HG03045 (cell line): ENCODE data around the gene APOBEC2.

ENCODE experiments used
- ATAC-seq: cut with Tn5 transposase; IDR thresholded peaks from one replicate; pipeline ENCODE4 v1.9.1; 2021; ENCODE audit warnings: mild to moderate bottlenecking, moderate library complexity; ENCODE audit not compliant: unreplicated experiment

Gene APOBEC2

DNA sequence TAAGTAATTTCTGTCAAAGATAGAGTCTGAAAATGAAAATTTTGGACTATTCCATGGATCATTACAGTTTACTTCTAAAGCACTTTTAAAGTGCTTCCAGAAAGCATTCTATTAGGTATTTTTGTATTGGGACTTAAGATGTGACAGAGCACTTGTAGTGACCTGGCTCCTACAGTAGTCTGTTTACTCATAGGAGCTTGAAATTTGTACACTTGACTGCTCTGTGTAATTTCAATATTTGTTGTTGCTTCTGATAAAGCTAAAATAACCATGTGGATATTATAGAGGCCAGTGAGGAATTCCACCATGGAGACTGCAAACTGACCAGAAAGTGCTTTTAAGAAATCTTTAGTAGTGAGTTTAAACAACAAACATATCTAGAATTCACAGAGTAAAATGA lies 30.1 kb downstream of the APOBEC2 start:
- no peak for ATAC-seq

DNA sequence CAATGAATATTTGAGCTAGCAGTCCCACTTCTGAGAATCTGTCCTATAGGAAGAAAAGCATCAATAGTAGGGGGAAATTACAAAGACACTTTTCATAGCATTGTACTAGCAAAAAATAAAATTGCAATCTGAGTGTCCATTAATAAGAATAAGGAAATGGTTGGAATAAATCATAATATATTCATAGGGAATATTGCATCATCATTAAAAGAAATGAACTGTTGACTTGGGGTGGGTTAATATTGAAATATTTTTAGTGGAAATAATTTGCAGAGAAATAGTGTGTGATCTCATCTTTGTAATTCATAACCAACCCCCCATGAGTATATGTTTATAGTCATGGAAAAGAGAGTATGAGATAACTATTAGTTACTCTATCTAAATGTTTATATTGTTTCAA lies 32.2 kb downstream of the APOBEC2 start:
- ATAC-seq, result no peak

DNA sequence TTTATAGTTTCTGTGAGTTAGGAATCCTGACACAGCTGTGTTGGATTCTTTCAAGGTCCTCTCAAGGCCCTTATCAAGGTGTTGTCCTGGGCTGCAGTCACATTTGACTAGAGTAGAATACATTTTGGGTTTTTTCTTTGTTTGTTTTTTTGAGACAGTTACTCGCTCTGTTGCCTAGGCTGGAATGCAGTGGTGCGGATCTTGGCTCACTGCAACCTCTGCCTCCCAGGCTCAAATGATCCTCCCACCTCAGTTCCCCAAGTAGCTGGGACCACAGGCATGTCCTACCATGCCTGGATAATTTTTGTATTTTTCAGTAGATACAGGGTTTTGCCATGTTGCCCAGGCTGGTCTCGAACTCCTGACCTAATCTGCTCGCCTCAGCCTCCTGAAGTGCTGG lies 35.4 kb downstream of the APOBEC2 start:
- ATAC-seq, result no peak

DNA sequence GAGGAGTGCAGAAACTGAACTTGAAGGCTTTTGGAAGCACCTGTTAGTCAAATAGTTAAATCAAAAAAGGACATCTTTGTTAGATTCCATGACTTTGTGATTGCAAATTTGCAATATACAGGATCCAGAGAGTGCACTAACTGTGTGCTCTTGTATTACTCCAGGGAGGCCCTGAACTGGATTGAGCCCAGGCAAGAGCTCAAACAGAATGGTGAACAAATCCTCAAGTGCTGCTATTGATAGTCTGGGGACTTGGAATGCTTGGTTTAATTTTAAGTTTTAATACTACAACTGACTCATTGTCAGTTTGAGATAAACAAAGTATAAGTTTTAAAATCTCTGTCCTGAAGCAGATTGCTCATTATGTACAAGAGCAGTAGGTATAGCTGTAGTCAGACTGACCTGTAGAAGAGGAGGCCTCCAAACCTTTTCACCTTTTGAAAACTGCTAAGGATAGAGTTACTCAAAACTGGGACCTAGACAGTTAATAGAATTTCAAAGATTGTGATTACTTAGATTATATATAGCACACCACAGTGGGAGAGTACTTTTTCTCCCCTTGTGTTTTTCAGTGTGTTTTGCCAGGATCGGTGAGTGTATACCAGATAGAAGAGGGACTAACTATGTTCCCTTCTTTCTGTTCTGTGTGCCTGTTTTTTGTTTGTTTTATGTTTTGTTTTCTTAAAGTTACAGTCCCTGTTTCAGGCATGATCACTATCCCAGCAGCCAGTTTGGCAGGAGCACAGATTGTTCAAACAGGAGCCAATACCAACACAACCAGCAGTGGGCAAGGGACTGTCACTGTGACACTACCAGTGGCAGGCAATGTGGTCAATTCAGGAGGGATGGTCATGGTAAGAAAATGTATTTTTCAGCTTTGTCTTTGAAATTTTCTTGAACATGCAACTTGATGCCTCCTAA lies 38.1 kb downstream of the APOBEC2 start:
- no peak for ATAC-seq

DNA sequence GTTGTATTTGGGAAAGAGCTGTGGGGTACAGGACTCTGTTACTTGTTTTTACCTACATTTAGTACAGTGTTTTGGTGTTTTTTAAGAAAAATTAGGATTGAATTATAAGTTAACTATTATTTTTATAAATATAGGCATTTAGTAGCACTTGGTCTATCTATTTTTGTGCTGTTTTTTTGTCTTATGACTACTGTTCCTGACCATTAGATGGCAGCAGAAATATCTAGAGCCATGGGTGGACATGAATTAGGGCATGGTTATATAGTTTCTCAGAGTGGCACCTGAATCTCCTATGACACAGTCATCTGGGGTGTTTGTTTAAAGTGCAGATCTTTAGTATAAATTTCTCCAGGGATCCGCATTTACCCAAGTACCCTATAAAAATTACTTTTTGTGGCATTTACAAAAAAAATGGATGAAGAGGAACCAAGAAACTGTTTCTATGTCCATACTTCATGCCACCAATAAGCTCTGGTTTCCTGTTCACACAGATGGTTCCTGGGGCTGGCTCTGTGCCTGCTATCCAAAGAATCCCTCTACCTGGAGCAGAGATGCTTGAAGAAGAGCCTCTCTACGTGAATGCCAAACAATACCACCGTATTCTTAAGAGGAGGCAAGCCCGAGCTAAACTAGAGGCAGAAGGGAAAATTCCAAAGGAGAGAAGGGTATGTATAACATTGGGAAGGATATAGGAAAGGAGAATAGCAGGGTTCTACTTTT lies 39.6 kb downstream of the APOBEC2 start:
- ATAC-seq, result no peak

DNA sequence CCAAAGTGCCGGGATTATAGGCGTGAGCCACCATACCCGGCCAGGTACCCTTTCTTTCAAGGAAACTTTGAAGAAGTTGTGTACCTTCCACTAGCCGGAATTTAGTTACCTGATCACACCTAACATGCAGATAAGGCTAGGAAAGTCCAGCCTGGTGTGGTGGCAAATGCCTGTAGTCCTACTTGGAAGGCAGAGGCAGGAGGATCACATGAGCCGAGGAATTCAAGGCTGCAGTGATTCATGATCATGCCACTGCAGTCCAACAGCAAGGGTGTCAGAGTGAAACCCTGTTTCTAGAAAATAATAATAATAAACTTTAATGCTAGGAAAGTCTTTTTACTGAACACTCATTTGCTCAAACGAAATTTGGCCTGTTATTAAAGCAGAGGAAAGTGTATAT lies 40.7 kb downstream of the APOBEC2 start:
- no peak for ATAC-seq

DNA sequence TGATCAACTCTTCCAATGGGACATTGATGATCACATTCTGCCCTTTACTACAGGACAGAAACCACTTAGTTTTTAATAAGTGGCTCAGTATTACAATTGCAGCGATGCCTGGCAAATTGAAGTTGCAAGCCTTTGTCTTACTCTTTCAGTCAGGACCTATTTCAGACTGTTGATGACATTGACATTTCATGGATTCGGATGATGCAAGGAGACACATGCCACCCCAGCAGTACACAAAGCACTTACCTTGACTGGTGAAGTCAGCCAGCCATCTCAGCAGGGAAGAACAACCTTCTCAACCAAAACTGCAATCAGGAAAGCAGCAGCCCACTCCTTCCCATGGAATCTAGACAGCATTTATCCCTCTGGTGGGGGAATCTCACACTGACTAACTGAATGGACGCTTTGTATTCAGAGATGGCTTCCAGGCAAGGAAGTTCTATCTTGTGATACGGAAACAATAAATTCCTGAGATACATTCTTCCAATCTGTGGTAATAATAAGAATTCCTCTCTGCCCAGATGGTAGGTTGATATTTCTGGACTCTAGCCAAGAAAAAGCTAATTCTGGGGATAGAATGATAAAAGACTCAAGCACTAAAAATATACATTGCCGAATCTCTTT lies 44.6 kb downstream of the APOBEC2 start:
- ATAC-seq, result no peak

DNA sequence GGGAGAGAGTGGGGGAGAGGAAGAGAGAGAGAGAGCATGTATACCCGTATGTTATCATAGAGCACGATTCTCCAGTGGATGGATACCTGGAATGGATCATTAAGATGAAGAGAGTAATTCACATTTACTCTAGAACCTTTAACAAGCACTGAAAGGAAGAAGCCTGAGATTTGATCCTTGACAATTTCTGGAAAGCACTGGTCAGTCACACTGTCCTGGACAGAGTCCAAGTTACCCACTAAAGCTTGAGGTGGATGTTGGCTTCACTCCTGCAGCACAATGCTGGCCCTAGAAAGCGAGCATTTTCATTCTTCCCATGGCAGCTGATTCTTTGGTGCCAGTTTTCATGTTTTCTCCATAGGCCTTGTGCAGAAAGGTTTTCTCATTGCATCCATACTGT lies 45.4 kb downstream of the APOBEC2 start:
- ATAC-seq, result no peak

DNA sequence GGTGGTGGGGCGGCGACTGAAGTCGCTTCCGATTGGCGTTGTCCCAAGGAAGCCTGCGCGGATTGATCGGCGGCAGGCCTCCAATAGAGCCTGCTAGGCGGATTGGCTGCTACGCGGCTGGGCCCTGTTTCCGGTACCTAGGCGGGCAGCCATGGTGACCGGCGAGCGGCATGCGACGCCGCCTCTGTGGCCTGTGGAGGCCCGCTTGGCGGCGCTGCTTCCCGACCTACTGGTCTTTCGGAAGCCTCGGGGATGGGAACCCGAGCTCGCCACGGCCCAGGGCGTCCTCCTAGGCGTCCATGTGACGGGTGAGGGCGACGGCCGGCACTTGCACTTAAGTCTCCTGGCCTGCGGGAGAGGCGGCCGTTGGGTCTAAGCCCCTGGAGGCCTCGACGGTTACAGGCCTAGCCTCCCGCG lies 47.9 kb downstream of the APOBEC2 start:
- ATAC-seq, result no peak

DNA sequence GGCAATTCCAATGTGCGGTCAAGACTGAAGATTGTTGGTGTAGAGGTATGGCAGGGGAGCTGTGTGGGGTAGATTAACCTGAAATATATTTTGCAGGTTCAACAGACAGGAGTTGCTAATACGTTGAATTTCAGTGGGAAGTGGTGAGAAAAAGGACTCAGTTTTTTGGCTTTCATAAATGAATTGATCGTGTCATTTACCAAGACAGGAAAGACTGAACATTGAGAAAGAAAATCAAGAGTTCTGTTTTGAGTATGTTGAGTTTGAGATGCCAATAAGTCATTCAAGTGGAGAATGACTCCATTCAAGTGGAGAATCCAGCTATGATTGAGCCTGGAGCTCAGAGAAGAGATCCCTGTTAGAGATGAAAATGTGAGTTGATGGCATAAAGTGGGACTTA lies 50.8 kb downstream of the APOBEC2 start:
- no peak for ATAC-seq

DNA sequence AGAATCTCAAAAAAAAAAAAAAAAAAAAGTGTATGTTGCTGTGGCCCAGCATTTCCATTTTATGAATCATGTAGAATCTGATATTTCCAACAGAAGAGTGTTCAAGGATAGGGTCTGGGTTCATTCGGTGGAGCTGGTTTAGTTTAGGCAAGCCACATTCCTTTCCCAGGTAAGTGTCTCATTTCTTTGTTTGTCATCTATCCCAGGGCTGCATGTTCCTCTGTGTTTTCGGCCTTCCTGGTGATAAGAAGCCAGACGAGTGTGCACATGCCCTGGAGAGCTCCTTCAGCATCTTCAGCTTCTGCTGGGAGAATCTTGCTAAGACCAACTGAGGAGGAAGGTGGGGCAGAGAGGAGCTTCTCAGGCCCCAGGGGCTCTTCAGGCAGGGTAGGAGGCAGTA lies 58.0 kb downstream of the APOBEC2 start:
- no peak for ATAC-seq
